HL-60 (cell line): Measurements from ENCODE around the gene DBX1.

Experiments
- CTCF ChIP-seq: IDR thresholded peaks from one replicate; pipeline ENCODE4 v1.5.1; 2011; ENCODE audit warnings: low read length, control low read depth, inconsistent platforms; ENCODE audit not compliant: insufficient read depth
- REST ChIP-seq: IDR thresholded peaks from 2 replicates; pipeline ENCODE4 v1.6.1; 2012; ENCODE audit warnings: low read depth; ENCODE audit not compliant: insufficient replicate concordance

- TF ChIP-seq REST (no peak), CTCF (peak; percentile 67)
Observed at GRCh38 chr11:20127671-20128527, 32.4 kb downstream of the DBX1 start.
